Chondrocyte (in vitro differentiated cells): ENCODE measurements around the gene ADAMTS3. TPM values are rescaled to one million over a fixed set of nuclear protein-coding genes. Genes with fewer than 3 reads are reported as not detected.
"Not testable (repeated sequence)": the region's sequence is repeated elsewhere in the genome, so short reads cannot be mapped to it uniquely, and the experiment has no call there.

Experiments used
- DNase-seq: peaks from one replicate; pipeline ENCODE4 v3.0.0; 2021; ENCODE audit warnings: mixed read lengths, low spot score
- H3K27ac Mint-ChIP-seq: one replicate; pipeline ENCODE4 v1.8.0; 2021; ENCODE audit warnings: mild to moderate bottlenecking, moderate library complexity, mixed read lengths; ENCODE audit not compliant: unreplicated experiment
- H3K27me3 Mint-ChIP-seq: 2 replicates; pipeline ENCODE4 v1.8.0; 2021; ENCODE audit warnings: low read depth, mixed read lengths
- H3K36me3 Mint-ChIP-seq: 2 replicates; pipeline ENCODE4 v1.8.0; 2021; ENCODE audit warnings: low read depth, mixed read lengths
- H3K4me1 Mint-ChIP-seq: 2 replicates; pipeline ENCODE4 v1.8.0; 2021; ENCODE audit warnings: low read depth, mild to moderate bottlenecking, mixed read lengths
- H3K4me3 Mint-ChIP-seq: one replicate; pipeline ENCODE4 v1.8.0; 2021; ENCODE audit warnings: mild to moderate bottlenecking, moderate library complexity, mixed read lengths; ENCODE audit not compliant: unreplicated experiment
- H3K9me3 Mint-ChIP-seq: 2 replicates; pipeline ENCODE4 v1.8.0; 2021; ENCODE audit warnings: low read depth, mixed read lengths
- total RNA-seq: library from RNA; stranded (reverse); gene quantifications from 3 replicates; pipeline ENCODE4 v1.2.1, GENCODE V29; 2021
- TF ChIP-seq, protein P1 (sequence below): fragments of 200-600 bp; sonication (generic); IDR thresholded peaks from 2 replicates; pipeline ENCODE4 v1.5.0; 2021; ENCODE audit warnings: antibody characterized with exemption, mild to moderate bottlenecking, moderate library complexity

The ADAMTS3 gene
- total RNA-seq, 1 donor from 2014 or later, result 0.60 TPM

DNA sequence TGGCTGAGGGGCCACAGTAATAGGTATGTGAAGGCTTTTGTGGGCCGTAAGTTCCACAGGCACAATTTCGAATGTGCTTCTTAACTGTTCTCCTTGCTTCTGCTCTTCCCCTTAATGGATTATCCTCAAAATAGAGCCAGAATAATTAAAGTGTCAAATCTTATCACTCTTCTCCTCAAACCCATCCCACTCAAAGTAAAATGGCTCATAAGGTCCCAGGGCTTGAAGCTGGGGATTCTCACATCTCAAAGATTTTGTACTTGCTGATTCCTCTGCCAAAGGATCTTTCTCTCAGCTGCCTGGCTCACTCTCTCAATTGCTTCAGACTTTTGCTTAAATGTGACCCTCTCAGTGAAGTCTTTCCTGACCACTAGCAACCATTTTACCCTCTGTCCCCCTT is 16.6 kb downstream of the ADAMTS3 start:
- Mint-ChIP-seq H3K9me3 (no peaks in the 10 kb centered on the region), H3K27ac (no peak overlapping the region), H3K27me3 (no peaks in the 10 kb centered on the region), H3K36me3 (no peaks in the 10 kb centered on the region), H3K4me1 (no peaks in the 10 kb centered on the region), H3K4me3 (no peak overlapping the region)
- TF ChIP-seq, protein P1, sequence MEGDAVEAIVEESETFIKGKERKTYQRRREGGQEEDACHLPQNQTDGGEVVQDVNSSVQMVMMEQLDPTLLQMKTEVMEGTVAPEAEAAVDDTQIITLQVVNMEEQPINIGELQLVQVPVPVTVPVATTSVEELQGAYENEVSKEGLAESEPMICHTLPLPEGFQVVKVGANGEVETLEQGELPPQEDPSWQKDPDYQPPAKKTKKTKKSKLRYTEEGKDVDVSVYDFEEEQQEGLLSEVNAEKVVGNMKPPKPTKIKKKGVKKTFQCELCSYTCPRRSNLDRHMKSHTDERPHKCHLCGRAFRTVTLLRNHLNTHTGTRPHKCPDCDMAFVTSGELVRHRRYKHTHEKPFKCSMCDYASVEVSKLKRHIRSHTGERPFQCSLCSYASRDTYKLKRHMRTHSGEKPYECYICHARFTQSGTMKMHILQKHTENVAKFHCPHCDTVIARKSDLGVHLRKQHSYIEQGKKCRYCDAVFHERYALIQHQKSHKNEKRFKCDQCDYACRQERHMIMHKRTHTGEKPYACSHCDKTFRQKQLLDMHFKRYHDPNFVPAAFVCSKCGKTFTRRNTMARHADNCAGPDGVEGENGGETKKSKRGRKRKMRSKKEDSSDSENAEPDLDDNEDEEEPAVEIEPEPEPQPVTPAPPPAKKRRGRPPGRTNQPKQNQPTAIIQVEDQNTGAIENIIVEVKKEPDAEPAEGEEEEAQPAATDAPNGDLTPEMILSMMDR, result no peak
- no peak for DNase-seq

DNA sequence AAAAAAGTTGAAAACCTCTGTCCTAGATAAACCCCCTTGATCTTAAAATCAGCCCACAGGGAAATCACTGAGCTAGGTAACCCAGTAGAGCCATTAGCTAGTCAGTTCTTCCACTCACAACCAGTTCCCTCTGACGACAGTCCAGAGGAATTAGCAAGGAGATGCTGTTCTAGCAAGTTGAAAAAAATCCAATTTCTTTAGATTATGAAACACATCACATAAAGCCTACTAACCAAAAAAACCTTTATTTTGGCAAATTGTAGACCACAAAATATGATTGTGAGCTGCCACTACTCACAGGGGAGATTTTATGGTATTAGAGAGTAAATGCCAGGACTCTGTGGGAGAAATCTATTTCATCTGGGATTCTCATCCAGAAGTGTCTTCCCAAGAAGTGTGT is 22.6 kb downstream of the ADAMTS3 start:
- H3K36me3 Mint-ChIP-seq, result peaks cover 1% of the 10 kb centered on the region
- no peaks in the 10 kb centered on the region for H3K4me1 Mint-ChIP-seq
- no peak overlapping the region for H3K4me3 Mint-ChIP-seq
- TF ChIP-seq, protein P1, result no peak
- no peaks in the 10 kb centered on the region for H3K27me3 Mint-ChIP-seq
- DNase-seq, result no peak
- no peaks in the 10 kb centered on the region for H3K9me3 Mint-ChIP-seq
- no peak overlapping the region for H3K27ac Mint-ChIP-seq

DNA sequence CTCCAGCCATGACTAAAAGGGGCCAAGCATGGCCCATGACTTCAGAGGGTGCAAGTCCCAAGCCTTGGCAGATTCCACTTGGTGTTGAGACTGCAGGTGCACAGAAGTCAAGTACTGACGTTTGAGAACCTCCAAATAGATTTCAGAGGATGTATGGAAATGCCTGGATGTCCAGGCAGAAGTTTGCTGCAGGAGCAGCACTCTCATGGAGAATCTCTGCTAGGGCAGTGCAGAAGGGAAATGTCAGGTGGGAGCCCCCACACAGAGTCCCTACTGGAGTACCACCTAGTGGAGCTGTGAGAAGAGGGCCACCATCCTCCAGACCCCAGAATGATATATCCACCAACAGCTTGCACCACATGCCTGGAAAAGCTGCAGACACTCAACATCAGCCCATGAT is 28.3 kb downstream of the ADAMTS3 start:
- not testable (repeated sequence) for H3K4me3 Mint-ChIP-seq, DNase-seq, H3K27ac Mint-ChIP-seq, H3K4me1 Mint-ChIP-seq, H3K27me3 Mint-ChIP-seq, H3K36me3 Mint-ChIP-seq
- peaks cover 27% of the 10 kb centered on the region for H3K9me3 Mint-ChIP-seq

DNA sequence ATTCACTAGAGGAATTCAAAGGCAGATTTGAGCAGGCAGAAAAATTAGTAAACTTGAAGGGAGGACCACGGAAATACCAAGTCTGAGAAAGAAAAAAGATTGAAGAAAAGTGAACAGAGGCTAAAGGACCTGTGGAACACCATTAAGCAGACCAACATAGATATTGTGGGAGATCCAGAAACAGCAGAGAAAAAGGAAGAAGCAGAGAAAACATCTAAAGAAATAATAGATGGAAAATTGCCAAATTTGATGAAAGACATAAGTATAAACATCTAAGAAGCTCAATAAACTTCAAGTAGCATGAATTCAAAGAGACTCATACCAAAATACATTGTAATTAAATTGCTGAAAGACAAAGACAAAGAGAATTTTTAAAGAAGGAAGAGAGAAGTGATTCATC is 31.0 kb downstream of the ADAMTS3 start:
- TF ChIP-seq, protein P1, result no peak
- DNase-seq, result no peak
- Mint-ChIP-seq H3K9me3 (peaks cover 27% of the 10 kb centered on the region), H3K27me3 (no peaks in the 10 kb centered on the region), H3K4me3 (no peak overlapping the region), H3K36me3 (peaks cover 5% of the 10 kb centered on the region), H3K4me1 (no peaks in the 10 kb centered on the region), H3K27ac (no peak overlapping the region)

DNA sequence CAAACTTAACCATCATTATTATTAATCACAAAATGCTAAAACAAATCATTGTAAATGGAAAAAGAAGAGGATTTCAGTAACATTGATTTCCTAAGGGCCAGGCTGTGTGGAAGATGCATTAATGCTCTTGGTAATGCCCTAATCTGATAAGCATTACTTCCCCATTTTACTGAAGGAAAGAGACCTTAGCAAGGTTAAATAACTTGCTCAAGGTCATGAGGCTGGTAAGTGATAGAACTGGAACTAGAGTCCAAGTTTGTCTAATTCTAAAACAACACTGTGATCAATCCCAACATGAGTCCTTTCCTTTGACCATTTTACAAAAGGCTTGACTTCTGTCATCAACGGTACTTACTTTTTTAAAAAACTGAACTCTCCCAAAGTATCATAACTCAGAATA is 32.6 kb downstream of the ADAMTS3 start:
- TF ChIP-seq, protein P1, result no peak
- H3K27ac Mint-ChIP-seq, result no peak overlapping the region
- H3K4me1 Mint-ChIP-seq, result no peaks in the 10 kb centered on the region
- H3K36me3 Mint-ChIP-seq, result peaks cover 4% of the 10 kb centered on the region
- H3K4me3 Mint-ChIP-seq, result no peak overlapping the region
- peaks cover 27% of the 10 kb centered on the region for H3K9me3 Mint-ChIP-seq
- peaks cover 2% of the 10 kb centered on the region for H3K27me3 Mint-ChIP-seq
- no peak for DNase-seq

DNA sequence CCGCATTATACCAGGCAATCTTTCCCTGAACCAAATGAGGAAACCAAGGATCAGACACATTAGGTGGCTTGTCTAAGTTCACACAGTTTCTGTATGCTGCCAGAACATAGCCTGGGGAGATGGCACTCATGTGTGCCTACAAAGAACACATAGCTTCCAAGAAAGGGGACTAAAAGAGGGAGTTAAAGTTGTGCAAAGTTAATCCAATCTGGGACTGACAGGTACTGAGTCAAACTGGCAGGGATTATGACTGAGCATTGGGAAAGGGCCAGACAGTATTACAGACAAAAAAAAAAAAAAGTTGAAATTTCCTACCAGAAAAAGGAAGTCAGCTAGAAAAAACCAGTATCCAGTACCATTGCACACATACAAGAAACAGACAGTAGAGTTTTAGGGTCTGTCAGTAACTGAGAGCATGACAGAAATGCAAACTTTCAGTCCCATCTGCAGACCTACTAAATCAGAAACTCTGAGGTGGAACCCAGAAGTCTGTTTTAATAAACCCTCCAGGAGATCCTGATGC is 37.2 kb downstream of the ADAMTS3 start:
- DNase-seq, result no peak
- TF ChIP-seq, protein P1, result no peak
- H3K27ac Mint-ChIP-seq, result no peak overlapping the region
- peaks cover 2% of the 10 kb centered on the region for H3K27me3 Mint-ChIP-seq
- H3K9me3 Mint-ChIP-seq, result no peaks in the 10 kb centered on the region
- H3K36me3 Mint-ChIP-seq, result no peaks in the 10 kb centered on the region
- H3K4me3 Mint-ChIP-seq, result no peak overlapping the region
- H3K4me1 Mint-ChIP-seq, result peaks cover 6% of the 10 kb centered on the region
